Natural killer cell treated with Interleukin-12 subunit alpha and Interleukin-12 subunit beta and Interleukin-15 and Interleukin-18, amount 100 ng/mL, for 72 hours (primary cell): ENCODE measurements around the gene CHD6. TPM values are rescaled to one million over a fixed set of nuclear protein-coding genes. Genes with fewer than 3 reads are reported as not detected.
A peak's percentile ranks its signal among the peaks of the same experiment; 100 is the strongest.

Experiments used
- ATAC-seq, 2 donors: fragments of 150-1000 bp; cut with Tn5 transposase in 1 of 2; sonication (Bioruptor Pico), chemical (Tn5 transposase) in 1 of 2; 2 replicates each; pipeline ENCODE4 v1.10.0; 2021
- DNase-seq: peaks from one replicate; pipeline ENCODE4 v3.0.0; 2022; ENCODE audit warnings: low spot score
- H3K27ac Mint-ChIP-seq, 2 donors: 1 replicate in 1 of 2; 2 replicates in 1 of 2; pipeline ENCODE4 v1.8.0; 2022; ENCODE audit warnings: mixed read lengths in 2 of 2, mild to moderate bottlenecking in 1 of 2, moderate library complexity in 1 of 2
- H3K27me3 Mint-ChIP-seq, 2 donors: 1 replicate in 1 of 2; 2 replicates in 1 of 2; pipeline ENCODE4 v1.8.0; 2022; ENCODE audit warnings: mixed read lengths in 2 of 2
- H3K36me3 Mint-ChIP-seq: one replicate; pipeline ENCODE4 v1.8.0; 2022; ENCODE audit warnings: mixed read lengths
- H3K4me1 Mint-ChIP-seq, 2 donors: 1 replicate in 1 of 2; 2 replicates in 1 of 2; pipeline ENCODE4 v1.8.0; 2022; ENCODE audit warnings: low read depth in 2 of 2, mixed read lengths in 2 of 2, mild to moderate bottlenecking in 1 of 2
- H3K4me3 Mint-ChIP-seq: one replicate; pipeline ENCODE4 v1.8.0; 2022; ENCODE audit warnings: mixed read lengths
- H3K9me3 Mint-ChIP-seq: 2 replicates; pipeline ENCODE4 v1.8.0; 2022; ENCODE audit warnings: mixed read lengths
- total RNA-seq, 2 donors: library from RNA; stranded (reverse); gene quantifications; one replicate each; pipeline ENCODE4 v1.2.3, GENCODE V29; 2022

Gene CHD6
- total RNA-seq, 2 donors from 2014 or later, result 27.8 to 33.0 TPM

GRCh38 chr20:41375846-41376245, 242.3 kb downstream of the CHD6 start:
- DNase-seq (no peak), ATAC-seq (no peak)
- H3K9me3 Mint-ChIP-seq, result no peaks in the 10 kb centered on the region
- H3K36me3 Mint-ChIP-seq, result no peaks in the 10 kb centered on the region
- H3K4me1 Mint-ChIP-seq, result no peaks in the 10 kb centered on the region
- no peak overlapping the region for H3K4me3 Mint-ChIP-seq
- no peak overlapping the region for H3K27ac Mint-ChIP-seq
- peaks cover 32 to 51% of the 10 kb centered on the region in 2 donors for H3K27me3 Mint-ChIP-seq

- no peak overlapping the region for H3K27ac Mint-ChIP-seq
- no peaks in the 10 kb centered on the region for H3K36me3 Mint-ChIP-seq
- H3K4me1 Mint-ChIP-seq, result no peaks in the 10 kb centered on the region
- no peaks in the 10 kb centered on the region for H3K9me3 Mint-ChIP-seq
- H3K4me3 Mint-ChIP-seq, result no peak overlapping the region
- H3K27me3 Mint-ChIP-seq, result peaks cover 27 to 44% of the 10 kb centered on the region in 2 donors
- ATAC-seq (no peak), DNase-seq (peak; percentile 49)
Measured at GRCh38 chr20:41373931-41374920, 244.0 kb downstream of the CHD6 start.

GRCh38 chr20:41373251-41373783, 244.9 kb downstream of the CHD6 start:
- Mint-ChIP-seq H3K9me3 (no peaks in the 10 kb centered on the region), H3K4me1 (no peaks in the 10 kb centered on the region), H3K4me3 (no peak overlapping the region), H3K27ac (no peak overlapping the region), H3K36me3 (no peaks in the 10 kb centered on the region), H3K27me3 (peaks cover 29 to 47% of the 10 kb centered on the region in 2 donors)
- DNase-seq, result no peak
- ATAC-seq, result no peak

- no peak for ATAC-seq
- H3K4me3 Mint-ChIP-seq, result no peak overlapping the region
Measured at GRCh38 chr20:41371371-41371770, 246.8 kb downstream of the CHD6 start.

GRCh38 chr20:41370176-41370575, 248.0 kb downstream of the CHD6 start:
- ATAC-seq, result no peak
- H3K4me3 Mint-ChIP-seq, result no peak overlapping the region
- H3K27ac Mint-ChIP-seq, result no peak overlapping the region
- no peaks in the 10 kb centered on the region for H3K9me3 Mint-ChIP-seq
- H3K4me1 Mint-ChIP-seq, result peaks cover 0 to 5% of the 10 kb centered on the region in 2 donors
- no peak for DNase-seq
- H3K27me3 Mint-ChIP-seq, result peaks cover 33 to 52% of the 10 kb centered on the region in 2 donors
- no peaks in the 10 kb centered on the region for H3K36me3 Mint-ChIP-seq

More at GRCh38 chr20:41371371-41371770, 246.8 kb downstream of the CHD6 start:
- Mint-ChIP-seq H3K27ac (no peak overlapping the region), H3K27me3 (peaks cover 28 to 47% of the 10 kb centered on the region in 2 donors), H3K9me3 (no peaks in the 10 kb centered on the region), H3K36me3 (no peaks in the 10 kb centered on the region), H3K4me1 (peaks cover 0 to 2% of the 10 kb centered on the region in 2 donors)
- DNase-seq, result no peak

GRCh38 chr20:41369673-41370072, 248.5 kb downstream of the CHD6 start:
- Mint-ChIP-seq H3K9me3 (no peaks in the 10 kb centered on the region), H3K36me3 (no peaks in the 10 kb centered on the region), H3K27ac (no peak overlapping the region), H3K27me3 (peaks cover 35 to 57% of the 10 kb centered on the region in 2 donors), H3K4me3 (no peak overlapping the region), H3K4me1 (peaks cover 0 to 5% of the 10 kb centered on the region in 2 donors)
- DNase-seq, result no peak
- no peak for ATAC-seq

- no peaks in the 10 kb centered on the region for H3K36me3 Mint-ChIP-seq
- H3K4me1 Mint-ChIP-seq, result peaks cover 0 to 5% of the 10 kb centered on the region in 2 donors
- no peaks in the 10 kb centered on the region for H3K9me3 Mint-ChIP-seq
- no peak overlapping the region for H3K4me3 Mint-ChIP-seq
- H3K27me3 Mint-ChIP-seq, result peaks cover 29 to 50% of the 10 kb centered on the region in 2 donors
- no peak for DNase-seq
- no peak overlapping the region for H3K27ac Mint-ChIP-seq
- ATAC-seq, result no peak
Measured at GRCh38 chr20:41367956-41368355, 250.2 kb downstream of the CHD6 start.

- no peaks in the 10 kb centered on the region for H3K36me3 Mint-ChIP-seq
- no peak overlapping the region for H3K4me3 Mint-ChIP-seq
- ATAC-seq (no peak), DNase-seq (no peak)
- peaks cover 29 to 46% of the 10 kb centered on the region in 2 donors for H3K27me3 Mint-ChIP-seq
- H3K4me1 Mint-ChIP-seq, result peaks cover 0 to 5% of the 10 kb centered on the region in 2 donors
- no peaks in the 10 kb centered on the region for H3K9me3 Mint-ChIP-seq
- H3K27ac Mint-ChIP-seq, result no peak overlapping the region
Measured at GRCh38 chr20:41367393-41367695, 250.8 kb downstream of the CHD6 start.

GRCh38 chr20:41366546-41367392, 251.4 kb downstream of the CHD6 start, which contains the start of gene EMILIN3:
TSS of gene EMILIN3 (minus strand) at chr20:41366818. CDS start at chr20:41366634, 184 bp downstream.
- H3K9me3 Mint-ChIP-seq, result no peaks in the 10 kb centered on the region
- no peak for DNase-seq
- ATAC-seq, result no peak
- H3K36me3 Mint-ChIP-seq, result no peaks in the 10 kb centered on the region
- H3K27me3 Mint-ChIP-seq, result peaks cover 29 to 46% of the 10 kb centered on the region in 2 donors
- H3K4me3 Mint-ChIP-seq, result no peak within 1 kb of the TSS
- no peak within 1 kb of the TSS for H3K27ac Mint-ChIP-seq
- peaks cover 0 to 5% of the 10 kb centered on the region in 2 donors for H3K4me1 Mint-ChIP-seq

- DNase-seq, result no peak
- H3K4me3 Mint-ChIP-seq, result no peak overlapping the region
- peaks cover 0 to 5% of the 10 kb centered on the region in 2 donors for H3K4me1 Mint-ChIP-seq
- no peak for ATAC-seq
- H3K27ac Mint-ChIP-seq, result no peak overlapping the region
- H3K9me3 Mint-ChIP-seq, result no peaks in the 10 kb centered on the region
- H3K27me3 Mint-ChIP-seq, result peaks cover 29 to 41% of the 10 kb centered on the region in 2 donors
- H3K36me3 Mint-ChIP-seq, result no peaks in the 10 kb centered on the region
Measured at GRCh38 chr20:41365777-41366545, 252.2 kb downstream of the CHD6 start.

GRCh38 chr20:41364967-41365765, 253.0 kb downstream of the CHD6 start:
- H3K4me1 Mint-ChIP-seq, result peaks cover 0 to 5% of the 10 kb centered on the region in 2 donors
- no peak overlapping the region for H3K4me3 Mint-ChIP-seq
- H3K9me3 Mint-ChIP-seq, result no peaks in the 10 kb centered on the region
- H3K36me3 Mint-ChIP-seq, result no peaks in the 10 kb centered on the region
- DNase-seq, result no peak
- ATAC-seq, result no peak
- no peak overlapping the region for H3K27ac Mint-ChIP-seq
- peaks cover 29 to 41% of the 10 kb centered on the region in 2 donors for H3K27me3 Mint-ChIP-seq

- Mint-ChIP-seq H3K4me1 (peaks cover 0 to 5% of the 10 kb centered on the region in 2 donors), H3K27me3 (peaks cover 22 to 34% of the 10 kb centered on the region in 2 donors), H3K27ac (no peak overlapping the region), H3K4me3 (no peak overlapping the region), H3K36me3 (no peaks in the 10 kb centered on the region), H3K9me3 (no peaks in the 10 kb centered on the region)
- ATAC-seq, result no peak
- no peak for DNase-seq
Measured at GRCh38 chr20:41364236-41364855, 253.8 kb downstream of the CHD6 start.
